Measurements from ENCODE around the gene LYPD6B.

The LYPD6B gene

DNA sequence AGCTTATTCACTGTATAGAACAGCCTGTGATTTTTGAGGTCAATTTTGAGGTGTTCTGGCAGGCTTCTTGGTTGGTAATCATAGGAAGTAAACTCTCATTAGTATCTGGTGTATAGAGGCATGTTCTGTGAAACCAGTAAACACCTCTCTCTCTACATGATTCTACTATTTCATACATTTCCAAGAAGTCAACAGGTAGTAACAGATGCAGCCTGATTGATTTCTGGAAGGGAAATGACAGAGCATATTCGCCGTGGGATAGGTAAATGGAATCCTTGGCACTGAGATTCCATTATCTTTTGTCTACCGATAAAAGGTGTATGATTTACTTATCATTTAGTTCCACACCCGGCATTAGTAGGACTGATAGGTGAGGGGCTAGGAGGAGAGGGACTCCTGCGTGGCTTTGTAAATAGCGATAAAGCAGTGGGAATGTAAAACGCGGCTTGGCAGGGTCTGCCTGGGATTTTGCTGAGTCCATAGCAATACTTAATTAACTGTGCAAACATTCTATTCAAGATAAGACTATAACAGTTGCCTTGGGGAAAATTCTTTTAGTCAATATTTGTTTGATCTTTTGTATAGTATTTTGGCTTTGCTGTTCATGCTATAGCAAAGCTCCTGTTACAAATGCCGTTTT is 32.3 kb downstream of the LYPD6B start:
- no peak for DNase-seq (ENCODE audit: low read depth in 1 of 2, low spot score in 1 of 2)

DNA sequence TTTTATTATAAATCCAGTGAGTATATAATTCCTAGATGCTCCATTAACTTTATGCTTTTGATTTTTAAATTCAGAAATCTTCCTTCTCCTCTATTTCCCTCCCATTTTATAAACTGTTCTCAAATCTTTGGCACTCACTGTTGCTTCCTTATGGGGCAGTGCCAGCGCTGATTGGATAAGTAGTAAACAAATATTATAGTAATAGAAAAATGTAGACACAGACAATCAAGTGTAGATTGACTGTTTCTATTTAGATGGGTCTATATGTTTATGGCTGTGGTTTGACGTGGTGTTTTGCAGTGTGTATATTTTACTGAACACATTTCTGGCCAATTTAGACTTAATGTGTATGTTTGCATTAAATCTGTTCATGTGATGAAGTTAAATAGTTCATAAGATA is 36.6 kb downstream of the LYPD6B start:
- no peak for DNase-seq (ENCODE audit: low read depth in 1 of 2, low spot score in 1 of 2)

DNA sequence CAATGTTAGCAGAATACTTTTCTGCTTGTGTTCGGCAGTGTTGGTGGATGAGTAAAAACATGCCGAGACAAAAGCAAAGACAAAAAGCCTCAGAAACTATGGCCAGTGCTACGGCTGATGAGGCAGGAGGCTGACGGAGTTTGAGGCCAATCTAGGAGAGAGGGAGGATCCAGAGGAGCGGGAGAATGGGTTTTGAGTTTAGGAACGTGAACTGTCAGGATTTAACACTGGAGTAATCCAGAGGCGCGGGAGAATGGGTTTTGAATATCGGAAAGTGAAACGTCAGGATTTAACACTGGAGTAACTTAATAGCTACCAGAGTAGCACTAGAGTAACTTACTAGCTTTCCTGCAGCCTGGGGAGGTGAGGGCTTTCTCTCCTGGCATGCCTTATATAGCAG is 37.4 kb downstream of the LYPD6B start:
- no peak for DNase-seq (ENCODE audit: low read depth in 1 of 2, low spot score in 1 of 2)

DNA sequence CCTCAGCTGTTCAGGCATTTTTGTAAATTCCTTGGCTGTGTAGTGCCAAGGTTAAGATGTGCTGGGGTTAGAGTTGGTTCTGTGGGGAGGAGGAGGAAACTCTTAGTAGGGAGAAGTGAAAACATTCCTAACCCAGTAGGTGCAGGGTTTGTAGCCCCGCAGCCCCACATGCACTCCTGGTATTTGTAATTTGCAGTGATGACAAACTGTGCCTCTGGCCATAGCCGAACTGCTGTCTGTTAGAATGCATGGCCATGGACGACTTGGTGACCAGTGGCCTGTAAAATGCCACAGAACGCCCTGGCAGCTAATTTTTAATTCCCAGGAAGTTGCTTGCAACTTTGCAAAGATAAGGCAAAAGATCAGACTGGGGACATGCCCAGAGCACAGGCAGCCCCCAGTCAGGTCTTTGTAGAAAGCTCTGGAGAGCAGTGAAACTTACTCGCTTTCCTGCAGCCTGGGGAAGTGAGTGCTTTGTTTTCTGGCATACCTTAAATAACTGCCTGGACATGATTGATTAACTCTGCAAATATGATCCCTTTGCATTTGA is 38.4 kb downstream of the LYPD6B start:
- DNase-seq (ENCODE audit: low read depth in 1 of 2, low spot score in 1 of 2), result no peak

DNA sequence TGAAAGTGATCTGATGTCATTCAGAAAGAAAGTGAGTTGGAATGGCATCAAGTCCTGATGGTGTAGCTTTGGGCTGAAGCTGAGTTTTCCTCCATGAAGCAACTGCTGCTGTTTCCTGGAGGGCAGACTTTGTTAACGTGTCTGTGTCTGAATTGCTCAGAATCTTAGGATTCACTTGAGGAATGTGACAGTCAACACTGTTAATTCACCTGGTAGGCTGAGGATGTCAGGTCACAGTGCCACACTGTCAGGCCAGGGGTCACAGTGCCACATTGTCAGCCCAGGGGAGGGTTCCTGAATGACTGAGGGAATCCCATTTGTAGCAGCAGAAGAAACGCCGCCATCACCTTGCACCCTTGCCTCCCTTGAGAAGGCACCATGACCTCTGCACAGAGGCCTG is 39.4 kb downstream of the LYPD6B start:
- no peak for DNase-seq (ENCODE audit: low read depth in 1 of 2, low spot score in 1 of 2)

DNA sequence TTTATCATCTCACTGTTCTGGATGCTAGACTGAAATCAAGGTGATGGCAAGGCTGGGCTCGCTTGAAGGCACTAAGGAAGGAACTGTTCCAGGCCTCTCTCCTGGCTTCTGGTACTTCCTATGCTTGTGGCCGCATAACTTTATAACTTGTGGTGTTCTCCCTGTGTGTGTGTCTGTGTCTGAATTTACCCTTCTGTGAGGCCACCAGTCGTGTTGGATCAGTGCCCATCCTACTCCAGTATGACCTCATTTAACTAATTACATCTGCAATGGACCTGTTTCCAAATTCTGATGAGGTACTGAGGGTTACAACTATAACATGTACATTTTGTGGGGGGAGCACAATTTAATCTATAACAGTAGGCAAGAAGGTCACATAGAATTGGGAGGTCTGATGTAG is 41.6 kb downstream of the LYPD6B start:
- DNase-seq (ENCODE audit: low read depth in 1 of 2, low spot score in 1 of 2), result no peak

DNA sequence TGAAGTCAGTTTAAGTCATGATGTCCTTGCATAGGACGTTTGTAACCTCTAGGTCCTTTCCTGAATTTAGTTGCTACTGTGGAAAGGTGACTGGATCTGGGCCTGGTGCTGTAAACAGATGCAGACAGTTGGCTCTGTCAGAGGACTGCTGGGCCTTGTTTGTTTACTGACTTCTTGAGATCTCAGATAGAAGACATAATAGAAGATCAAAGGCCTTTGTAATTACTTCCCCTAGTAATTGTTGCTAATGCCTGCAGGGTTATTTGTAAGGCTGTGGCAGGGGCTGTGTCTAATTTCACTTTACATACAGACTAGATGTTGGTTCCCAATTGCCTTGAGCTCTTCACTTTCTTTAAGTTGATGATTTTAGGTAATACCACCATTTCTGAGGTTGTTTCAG is 42.5 kb downstream of the LYPD6B start:
- no peak for DNase-seq (ENCODE audit: low read depth in 1 of 2, low spot score in 1 of 2)

DNA sequence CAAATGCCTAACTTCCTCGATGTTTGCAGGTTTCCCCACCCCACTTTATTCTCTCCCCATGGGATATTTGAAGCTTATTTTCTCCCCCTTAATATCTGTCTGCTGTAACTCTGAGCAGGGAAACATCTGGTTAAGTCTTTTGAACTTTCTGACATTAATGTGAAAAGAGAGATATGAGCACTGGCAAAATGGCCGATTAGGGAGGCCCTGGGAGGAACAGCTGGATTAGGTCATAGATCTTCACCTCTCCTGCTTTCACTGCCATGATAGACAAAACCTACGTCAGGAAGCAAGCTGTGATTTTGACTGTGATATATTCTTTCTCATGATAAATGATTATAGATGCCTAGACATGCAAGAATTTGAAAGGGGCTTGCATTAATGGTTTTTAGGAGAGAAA is 43.6 kb downstream of the LYPD6B start:
- DNase-seq (ENCODE audit: low read depth in 1 of 2, low spot score in 1 of 2), result no peak

DNA sequence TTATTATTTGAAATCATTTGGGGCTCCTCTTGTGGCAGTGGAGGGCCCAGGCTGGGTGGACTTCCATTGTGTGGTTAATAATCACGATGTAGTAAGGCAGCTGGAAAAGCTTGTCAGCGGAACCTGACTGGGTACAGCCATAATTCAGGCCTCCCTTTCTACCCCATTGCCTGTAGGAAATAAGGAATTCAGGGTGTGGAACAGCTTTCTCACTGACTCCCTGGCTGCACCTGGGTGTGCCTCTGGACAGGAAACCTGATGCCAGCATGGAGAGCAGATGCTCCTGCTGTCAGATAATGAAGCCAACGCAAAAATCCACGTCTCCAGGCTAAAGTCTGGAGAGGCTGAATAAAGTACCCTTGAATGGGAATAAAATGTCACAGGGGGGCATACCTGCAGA is 44.2 kb downstream of the LYPD6B start:
- no peak for DNase-seq (ENCODE audit: low read depth in 1 of 2, low spot score in 1 of 2)

DNA sequence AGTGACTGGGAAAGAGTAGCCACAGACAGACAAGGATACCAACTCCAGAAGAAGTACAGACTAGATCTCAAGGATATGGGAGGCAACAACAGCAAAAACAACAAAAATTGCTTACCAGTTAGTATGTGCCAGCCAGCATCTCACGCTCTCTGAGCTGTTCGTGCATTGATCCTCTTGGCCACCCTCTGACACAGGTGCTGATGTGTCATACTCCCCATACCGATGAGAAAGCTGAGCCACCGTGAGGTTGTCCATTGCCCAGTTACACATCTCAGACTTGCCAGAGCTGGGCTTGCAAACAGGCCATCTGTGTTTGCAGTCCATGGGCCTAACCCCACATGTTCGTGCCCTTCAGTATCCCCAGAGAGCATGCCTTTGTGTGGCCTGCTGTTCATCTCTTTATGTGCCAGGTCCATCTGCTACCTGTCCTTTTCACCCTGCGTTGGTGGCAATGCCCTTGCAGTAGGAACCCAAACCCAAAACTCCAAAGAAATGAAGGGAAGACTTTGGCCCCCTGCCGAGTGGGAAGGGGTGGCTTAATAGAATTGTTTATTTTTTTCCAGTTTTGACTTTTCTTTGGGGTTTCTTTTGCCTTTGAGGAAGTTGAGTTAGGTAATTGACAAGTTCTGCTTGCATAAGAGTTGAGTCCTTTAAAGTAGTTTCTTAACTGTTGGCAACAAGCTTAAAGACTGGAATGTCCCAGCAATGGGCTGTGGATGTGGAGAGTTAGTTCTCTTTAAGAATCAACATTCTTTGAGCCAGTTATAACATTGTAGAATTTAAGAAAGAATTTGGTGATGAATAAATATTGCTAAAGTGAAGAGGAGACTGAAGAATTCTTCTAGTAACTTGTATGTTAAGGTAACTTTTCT is 46.7 kb downstream of the LYPD6B start:
- no peak for DNase-seq (ENCODE audit: low read depth in 1 of 2, low spot score in 1 of 2)

DNA sequence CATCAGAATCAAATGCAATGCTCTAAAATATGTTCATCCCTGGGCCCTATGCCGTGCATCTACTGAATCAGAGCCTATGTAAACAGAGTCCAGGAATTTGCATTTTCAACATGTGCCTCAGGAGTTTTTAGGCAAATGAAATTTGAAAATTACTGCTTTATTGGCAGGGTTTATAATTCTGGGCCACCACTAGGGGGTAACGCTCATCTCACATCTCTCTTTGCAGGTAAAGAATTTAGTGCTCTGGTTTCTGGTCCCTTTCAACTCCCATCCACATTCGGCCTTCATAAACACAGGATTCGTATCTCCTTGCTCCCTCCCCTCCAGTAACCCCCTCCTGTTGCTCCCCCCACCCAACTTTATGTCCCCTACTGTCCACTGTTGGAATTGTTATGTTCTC is 49.3 kb downstream of the LYPD6B start:
- DNase-seq (ENCODE audit: low read depth in 1 of 2, low spot score in 1 of 2), result no peak

DNA sequence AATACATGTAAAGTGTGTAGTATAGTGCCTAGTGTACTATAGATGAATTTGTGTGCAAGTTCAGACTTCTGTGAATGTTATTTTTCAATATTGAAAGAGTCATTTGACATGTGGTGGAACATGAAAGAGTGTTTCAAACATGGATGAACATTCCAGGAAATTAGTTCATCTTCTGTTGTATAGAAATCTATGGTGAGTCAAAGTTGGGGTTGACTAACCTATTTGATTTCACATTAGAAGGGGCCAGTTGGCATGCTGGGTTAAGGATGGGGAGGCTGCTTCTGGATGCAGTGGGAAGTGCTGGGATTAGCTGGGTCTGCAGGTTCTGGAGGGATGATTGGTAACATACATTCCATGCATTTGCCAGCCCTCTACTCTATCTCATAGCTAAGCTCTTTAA is 50.6 kb downstream of the LYPD6B start:
- no peak for DNase-seq (ENCODE audit: low read depth in 1 of 2, low spot score in 1 of 2)

DNA sequence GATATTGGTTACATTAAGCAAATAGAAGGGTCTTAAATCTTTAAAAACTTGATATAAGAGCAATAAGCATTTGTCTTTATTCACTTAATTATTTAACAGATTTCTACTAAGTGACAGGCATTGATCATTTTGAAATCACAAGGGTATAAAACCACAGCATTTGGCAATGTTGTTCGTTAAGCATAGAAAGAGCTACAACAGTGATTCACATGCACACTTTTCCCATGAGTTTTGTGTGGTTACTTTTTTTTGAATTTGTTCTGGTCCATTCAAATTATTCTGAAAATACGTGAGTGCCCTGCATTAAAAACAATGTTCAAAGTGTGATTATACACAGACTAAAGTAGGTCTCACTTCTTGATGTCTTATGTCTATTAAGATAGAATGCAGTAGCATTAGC is 52.2 kb downstream of the LYPD6B start:
- DNase-seq (ENCODE audit: low read depth in 1 of 2, low spot score in 1 of 2), result no peak

DNA sequence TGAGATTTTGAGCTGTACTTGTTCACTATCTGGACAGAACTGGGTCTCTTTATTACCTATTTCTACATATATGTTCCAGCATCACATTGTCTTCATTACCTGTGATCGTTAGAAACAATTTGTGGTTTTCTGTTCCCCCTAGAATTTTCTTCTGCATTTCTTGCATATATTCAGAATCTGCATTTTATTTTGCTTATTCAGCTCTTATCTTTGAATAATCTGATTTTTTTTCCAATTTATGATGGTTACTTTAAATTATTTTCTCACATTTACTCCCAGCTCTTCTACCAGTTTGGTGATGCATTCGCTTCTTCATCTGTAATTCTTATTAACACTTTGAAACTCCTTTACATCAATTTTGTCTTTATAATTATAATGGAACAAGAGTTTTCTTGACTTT is 55.1 kb downstream of the LYPD6B start:
- no peak for DNase-seq (ENCODE audit: low read depth in 1 of 2, low spot score in 1 of 2)

DNA sequence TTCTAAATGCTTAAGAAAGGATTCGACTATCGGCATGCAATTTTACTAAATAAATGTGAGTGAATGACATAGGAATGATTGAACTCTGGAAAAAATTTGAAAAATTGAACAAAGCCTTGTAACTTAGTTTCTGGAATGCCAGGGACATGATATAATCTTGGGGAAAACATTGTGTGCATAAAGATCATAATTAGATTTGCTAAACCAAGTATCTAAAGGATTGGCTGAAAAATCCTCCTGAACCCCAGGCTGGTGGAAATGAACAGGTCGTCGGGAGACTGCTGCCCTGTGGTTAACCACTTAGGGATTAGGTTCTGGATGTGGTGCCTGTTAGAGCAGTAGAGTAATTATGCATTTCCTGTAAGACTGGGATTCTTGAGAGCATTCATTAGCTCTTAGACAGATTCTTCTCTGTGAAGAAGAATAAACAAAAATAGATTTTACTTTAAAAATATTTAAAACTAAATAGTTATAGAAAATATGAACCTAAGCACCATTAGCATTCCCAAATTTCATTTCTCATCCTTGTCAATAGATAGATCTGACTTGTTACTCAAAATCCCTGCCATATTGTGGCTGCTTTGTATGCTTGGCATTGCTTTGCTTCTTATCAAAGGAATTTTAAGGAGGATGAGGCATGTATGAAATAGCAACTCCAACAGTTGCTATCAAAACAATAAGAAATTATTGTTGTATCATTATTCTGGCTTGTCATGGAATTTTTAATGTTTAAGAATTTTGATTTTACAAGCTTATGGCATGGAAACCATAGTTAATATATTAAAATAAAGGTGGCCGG is 55.9 kb downstream of the LYPD6B start:
- no peak for DNase-seq (ENCODE audit: low read depth in 1 of 2, low spot score in 1 of 2)

DNA sequence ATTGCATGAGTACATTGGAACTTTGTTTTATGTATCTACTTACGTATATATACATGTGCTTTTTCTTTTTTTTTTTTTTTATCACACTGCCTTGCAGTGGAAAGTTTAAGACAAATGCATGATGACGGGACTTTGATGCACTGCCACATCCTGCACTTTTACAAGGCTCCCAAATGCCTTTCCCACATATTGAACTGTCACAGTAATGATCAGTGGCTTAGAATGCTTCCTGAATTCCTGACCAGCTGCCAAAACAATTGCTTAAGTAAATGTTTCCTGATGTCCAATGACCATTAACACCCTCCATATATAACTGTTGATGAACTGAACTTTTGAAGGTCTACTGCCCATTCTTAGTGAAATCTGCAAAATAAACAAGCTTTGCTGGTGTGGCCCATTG is 60.2 kb downstream of the LYPD6B start:
- DNase-seq (ENCODE audit: low read depth in 1 of 2, low spot score in 1 of 2), result no peak

DNA sequence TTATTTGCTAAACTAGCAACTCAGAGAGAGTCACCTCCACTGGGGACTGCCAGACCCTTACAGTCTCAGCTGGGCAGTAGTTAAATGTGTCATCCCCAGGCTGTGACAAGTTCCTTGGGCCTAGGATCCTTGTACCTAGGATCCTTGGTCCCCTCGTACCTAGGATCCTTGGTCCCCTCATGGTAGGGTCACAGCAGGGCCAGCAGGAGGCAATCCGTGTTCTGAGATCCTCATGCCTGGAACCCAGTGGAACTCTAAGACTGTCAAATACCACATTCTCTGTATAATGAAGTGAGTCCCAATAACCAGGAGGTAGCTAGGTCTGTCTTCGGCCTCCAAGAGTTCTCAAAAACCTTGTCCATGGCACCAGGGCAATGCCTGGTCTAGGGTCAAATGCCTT is 60.8 kb downstream of the LYPD6B start:
- no peak for DNase-seq (ENCODE audit: low read depth in 1 of 2, low spot score in 1 of 2)

DNA sequence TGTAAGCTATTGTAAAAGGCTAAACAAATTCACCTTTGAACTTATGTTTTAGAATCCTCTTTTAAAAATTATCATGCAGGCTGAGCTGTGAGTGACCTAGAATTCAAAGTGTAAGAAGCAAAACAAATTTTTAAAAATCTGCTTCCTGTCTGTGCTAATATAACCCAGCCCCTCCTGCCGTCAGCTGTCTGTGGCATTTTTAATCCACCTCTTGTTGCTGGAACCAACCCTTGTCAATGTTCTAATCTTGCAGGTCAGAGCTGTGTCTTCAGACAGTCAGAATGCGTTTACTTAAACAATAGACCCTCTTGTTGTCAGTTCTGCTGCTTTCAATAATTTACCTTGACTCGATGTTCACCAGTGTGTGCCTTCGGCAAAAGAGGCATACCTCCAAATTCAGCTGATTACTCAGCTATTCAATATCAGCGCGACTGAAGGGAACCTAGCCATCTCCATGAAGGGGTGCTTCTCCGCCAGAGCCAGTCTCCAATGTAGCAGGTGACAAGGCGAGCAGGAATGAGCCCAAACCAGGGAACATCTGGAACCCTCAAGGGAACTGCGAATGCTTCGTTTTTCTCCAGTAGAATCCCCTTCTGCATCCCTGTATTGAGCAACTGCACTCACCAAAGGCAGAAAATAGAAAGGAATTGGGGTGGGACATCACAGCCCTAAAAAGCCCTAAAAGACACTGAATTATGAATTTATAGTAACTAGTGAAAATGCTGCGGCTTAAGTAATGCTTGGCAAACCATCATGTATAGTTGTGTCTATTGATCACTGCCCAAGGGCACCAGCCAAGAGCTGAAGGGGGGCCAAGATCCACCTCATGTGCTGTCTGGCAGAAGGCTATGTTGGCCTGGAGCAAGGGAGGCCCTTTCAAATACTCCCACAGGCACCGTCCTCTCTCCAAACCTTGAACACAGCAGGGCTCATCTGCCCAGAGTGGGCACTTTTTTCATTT is 62.5 kb downstream of the LYPD6B start:
- no peak for DNase-seq (ENCODE audit: low read depth in 1 of 2, low spot score in 1 of 2)

DNA sequence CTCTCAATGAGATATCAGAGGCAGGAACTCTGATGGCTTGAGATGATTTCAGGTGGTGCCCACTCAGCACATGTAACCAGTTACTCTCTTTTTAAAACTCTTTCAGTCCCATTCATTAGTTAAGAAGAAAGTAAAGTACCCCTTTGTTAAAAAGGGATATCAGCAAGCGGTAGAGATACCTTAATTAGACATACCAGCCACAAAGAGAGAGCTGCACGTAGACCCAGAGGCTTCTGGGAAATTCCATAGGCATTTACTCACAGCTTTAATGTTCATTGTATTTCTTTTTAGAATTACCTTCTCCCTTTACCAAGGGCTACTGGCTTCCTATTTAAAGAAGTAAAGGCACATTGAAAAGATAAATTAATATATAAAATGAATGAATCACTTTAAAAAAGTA is 63.3 kb downstream of the LYPD6B start:
- DNase-seq (ENCODE audit: low read depth in 1 of 2, low spot score in 1 of 2), result no peak

DNA sequence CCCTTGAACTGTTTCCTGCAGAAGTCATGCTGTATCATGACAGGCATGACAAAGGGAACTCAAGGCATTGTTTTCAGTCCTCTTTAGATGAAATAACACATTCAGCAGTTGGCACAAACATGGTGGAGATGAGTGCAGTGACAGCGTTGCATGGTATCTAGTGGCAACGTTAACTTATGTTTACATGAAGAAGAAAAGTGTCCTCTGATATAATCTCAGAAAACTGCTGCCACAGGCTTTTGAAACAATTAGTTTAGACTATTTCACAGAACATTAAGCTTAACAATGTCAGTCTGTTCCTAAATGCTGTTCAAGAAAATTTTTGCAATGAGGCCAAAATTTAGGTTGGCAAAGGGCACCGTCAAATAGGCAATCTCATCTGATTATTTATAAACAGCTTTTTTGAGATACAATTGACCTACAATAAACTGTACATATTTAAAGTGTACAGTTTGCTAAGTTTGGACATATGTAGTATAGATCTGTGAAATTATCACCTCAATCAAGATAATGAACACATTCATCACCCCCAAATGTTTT is 64.7 kb downstream of the LYPD6B start:
- no peak for DNase-seq (ENCODE audit: low read depth in 1 of 2, low spot score in 1 of 2)
